Left ventricle myocardium inferior (tissue), 1 donor: ENCODE measurements around the gene SLC46A1. TPM values are rescaled to one million over a fixed set of nuclear protein-coding genes. Genes with fewer than 3 reads are reported as not detected.

Source experiments
- DNase-seq: peaks from one replicate; pipeline ENCODE4 v3.0.0-alpha.2; 2020
- H3K27ac ChIP-seq: fragments of 200-600 bp; replicated peaks from 2 replicates; pipeline ENCODE4 v1.8.0; 2021
- H3K27me3 ChIP-seq: fragments of 200-600 bp; 2 replicates; pipeline ENCODE4 v1.8.0; 2021; ENCODE audit warnings: low read depth
- H3K36me3 ChIP-seq: fragments of 200-600 bp; 2 replicates; pipeline ENCODE4 v1.8.0; 2021
- H3K4me1 ChIP-seq: fragments of 200-600 bp; 2 replicates; pipeline ENCODE4 v1.8.0; 2021
- H3K4me3 ChIP-seq: fragments of 200-600 bp; 2 replicates; pipeline ENCODE4 v1.8.0; 2021; ENCODE audit warnings: mild to moderate bottlenecking, moderate library complexity
- H3K9me3 ChIP-seq: fragments of 200-600 bp; replicated peaks from 2 replicates; pipeline ENCODE4 v1.8.0; 2021
- CTCF ChIP-seq: fragments of 200-600 bp; IDR thresholded peaks from 2 replicates; pipeline ENCODE4 v1.8.0; 2021; ENCODE audit warnings: antibody characterized with exemption, mild to moderate bottlenecking, borderline replicate concordance
- intact Hi-C: fragments of 100-400 bp; cut with micrococcal nuclease; formaldehyde crosslinking; loops from one replicate; pipeline ENCODE4 v1.11.0; 2022
- total RNA-seq: library from RNA; stranded (reverse); fragmentation: NEBNext Ultra II Directional; extraction: Animal tissue kit (Norgen Biotek cat#: 25700); gene quantifications from one replicate; pipeline ENCODE4 v1.2.1, GENCODE V29; 2021
- donor health status: DM: no; HTN: yes; CAD: no; lungs with severe emphysema.

SLC46A1 gene
- total RNA-seq, 1 donor from 2014 or later: 6.0 TPM

- H3K27me3 ChIP-seq: no peaks in the 10 kb centered on the region
Measured at GRCh38 chr17:28366605-28367004, 39.4 kb downstream of the SLC46A1 start.

GRCh38 chr17:28365487-28365886 is 40.5 kb downstream of the SLC46A1 start:
- no peak for TF ChIP-seq CTCF

More at GRCh38 chr17:28366605-28367004, 39.4 kb downstream of the SLC46A1 start:
- TF ChIP-seq CTCF: no peak
- H3K9me3 ChIP-seq: no peaks in the 10 kb centered on the region
- intact Hi-C loops: no loop called here
- H3K4me3 ChIP-seq: no peak overlapping the region
- DNase-seq: no peak
- peaks cover 20% of the 10 kb centered on the region for H3K4me1 ChIP-seq
- no peak overlapping the region for H3K27ac ChIP-seq
- peaks cover 25% of the 10 kb centered on the region for H3K36me3 ChIP-seq

GRCh38 chr17:28364665-28365363 is 41.2 kb downstream of the SLC46A1 start, which contains the start of gene SEBOX:
SEBOX (minus strand) TSS chr17:28365199; CDS start chr17:28365151, 48 bp downstream.
- Histone ChIP-seq H3K27me3 (no peaks in the 10 kb centered on the region), H3K9me3 (no peaks in the 10 kb centered on the region), H3K36me3 (peaks cover 43% of the 10 kb centered on the region), H3K4me3 (no peak within 1 kb of the TSS), H3K27ac (no peak within 1 kb of the TSS), H3K4me1 (peaks cover 2% of the 10 kb centered on the region)
- no peak for TF ChIP-seq CTCF
- no peak for DNase-seq
- intact Hi-C loops: no loop called here

More at GRCh38 chr17:28365487-28365886, 40.5 kb downstream of the SLC46A1 start:
- intact Hi-C loops: no loop called here
- Histone ChIP-seq H3K27me3 (no peaks in the 10 kb centered on the region), H3K36me3 (peaks cover 36% of the 10 kb centered on the region), H3K27ac (no peak overlapping the region), H3K4me1 (peaks cover 8% of the 10 kb centered on the region), H3K9me3 (no peaks in the 10 kb centered on the region), H3K4me3 (no peak overlapping the region)
- no peak for DNase-seq

GRCh38 chr17:28363776-28364650 is 42.0 kb downstream of the SLC46A1 start:
- Histone ChIP-seq H3K4me1 (no peaks in the 10 kb centered on the region), H3K4me3 (no peak overlapping the region), H3K27ac (no peak overlapping the region), H3K9me3 (no peaks in the 10 kb centered on the region), H3K36me3 (peaks cover 51% of the 10 kb centered on the region), H3K27me3 (no peaks in the 10 kb centered on the region)
- intact Hi-C loops: no loop called here
- DNase-seq: no peak
- no peak for TF ChIP-seq CTCF

- intact Hi-C loops: no loop called here
- H3K9me3 ChIP-seq: no peaks in the 10 kb centered on the region
- no peaks in the 10 kb centered on the region for H3K27me3 ChIP-seq
- no peak for DNase-seq
- H3K4me1 ChIP-seq: peaks cover 7% of the 10 kb centered on the region
- TF ChIP-seq CTCF: no peak
- no peak overlapping the region for H3K4me3 ChIP-seq
- H3K27ac ChIP-seq: no peak overlapping the region
- H3K36me3 ChIP-seq: peaks cover 54% of the 10 kb centered on the region
Measured at GRCh38 chr17:28363186-28363585, 42.8 kb downstream of the SLC46A1 start.
